Progenitor cell of endocrine pancreas (in vitro differentiated cells): ENCODE measurements around the gene HMGB3. TPM values are rescaled to one million over a fixed set of nuclear protein-coding genes. Genes with fewer than 3 reads are reported as not detected.

Source experiments
- DNase-seq: peaks from one replicate; pipeline ENCODE4 v3.0.0; 2021; ENCODE audit warnings: low spot score; ENCODE audit not compliant: unreplicated experiment
- H3K27ac Mint-ChIP-seq: 2 replicates; pipeline ENCODE4 v1.8.0; 2021; ENCODE audit warnings: mild to moderate bottlenecking, moderate library complexity, mixed read lengths
- H3K27me3 Mint-ChIP-seq: 2 replicates; pipeline ENCODE4 v1.8.0; 2021; ENCODE audit warnings: mixed read lengths
- H3K36me3 Mint-ChIP-seq: 2 replicates; pipeline ENCODE4 v1.8.0; 2022; ENCODE audit warnings: mixed read lengths; ENCODE audit not compliant: insufficient read depth
- H3K4me1 Mint-ChIP-seq: 2 replicates; pipeline ENCODE4 v1.8.0; 2021; ENCODE audit warnings: low read depth, mixed read lengths
- H3K4me3 Mint-ChIP-seq: 2 replicates; pipeline ENCODE4 v1.8.0; 2021; ENCODE audit warnings: low read depth, mild to moderate bottlenecking, moderate library complexity, mixed read lengths
- H3K9me3 Mint-ChIP-seq: 2 replicates; pipeline ENCODE4 v1.8.0; 2021; ENCODE audit warnings: low read depth, mixed read lengths
- total RNA-seq: library from RNA; stranded (reverse); gene quantifications from 2 replicates; pipeline ENCODE4 v1.2.1, GENCODE V29; 2021
- TF ChIP-seq, protein P1 (sequence below): fragments of 200-600 bp; sonication (generic); IDR thresholded peaks from one replicate; pipeline ENCODE4 v1.5.0; 2021; ENCODE audit warnings: antibody characterized with exemption, mild to moderate bottlenecking; ENCODE audit not compliant: unreplicated experiment

HMGB3 gene
- total RNA-seq, 1 donor from 2014 or later: 257 TPM

DNA sequence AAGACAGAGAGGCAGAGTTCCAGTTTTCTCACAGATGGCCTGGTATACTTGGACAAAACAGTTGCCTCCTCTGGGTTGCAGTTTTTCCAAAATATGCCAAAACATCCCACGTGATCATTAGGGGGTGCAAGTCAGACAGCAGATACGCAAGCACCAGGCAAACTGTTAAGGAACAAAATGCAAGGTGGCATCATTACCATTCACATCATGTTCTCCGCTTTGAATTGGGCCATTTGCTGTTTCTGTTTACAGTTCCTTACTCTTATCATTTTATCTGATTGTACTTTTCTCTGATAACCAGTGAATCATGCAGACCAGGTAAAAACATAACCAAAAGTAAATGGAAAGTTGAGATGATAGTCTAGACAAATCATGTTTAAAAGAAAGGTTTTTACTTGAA, 16.4 kb upstream of the HMGB3 start:
- no peaks in the 10 kb centered on the region for H3K9me3 Mint-ChIP-seq

DNA sequence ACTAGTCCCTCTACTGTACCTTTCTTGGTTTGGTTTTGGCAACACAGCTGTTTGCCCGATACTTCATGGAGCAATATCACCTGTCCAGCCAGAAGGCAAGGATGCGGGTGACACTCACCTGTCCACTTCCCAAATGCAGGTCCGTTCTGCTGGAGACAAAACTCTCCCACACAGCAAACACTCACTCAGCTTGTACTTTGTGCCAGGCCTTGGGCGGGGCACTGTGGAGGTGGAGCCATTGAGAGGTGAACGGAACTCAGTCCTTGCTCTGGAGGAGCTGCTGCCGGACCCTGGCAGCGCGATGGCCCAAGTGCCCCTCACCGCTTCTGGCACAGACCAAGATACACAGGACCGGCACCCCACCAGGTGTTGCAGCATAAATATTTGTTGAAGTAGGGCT, 15.3 kb upstream of the HMGB3 start:
- H3K4me3 Mint-ChIP-seq: no peak overlapping the region
- H3K4me1 Mint-ChIP-seq: peaks cover 10% of the 10 kb centered on the region
- no peak for DNase-seq
- TF ChIP-seq, protein P1, sequence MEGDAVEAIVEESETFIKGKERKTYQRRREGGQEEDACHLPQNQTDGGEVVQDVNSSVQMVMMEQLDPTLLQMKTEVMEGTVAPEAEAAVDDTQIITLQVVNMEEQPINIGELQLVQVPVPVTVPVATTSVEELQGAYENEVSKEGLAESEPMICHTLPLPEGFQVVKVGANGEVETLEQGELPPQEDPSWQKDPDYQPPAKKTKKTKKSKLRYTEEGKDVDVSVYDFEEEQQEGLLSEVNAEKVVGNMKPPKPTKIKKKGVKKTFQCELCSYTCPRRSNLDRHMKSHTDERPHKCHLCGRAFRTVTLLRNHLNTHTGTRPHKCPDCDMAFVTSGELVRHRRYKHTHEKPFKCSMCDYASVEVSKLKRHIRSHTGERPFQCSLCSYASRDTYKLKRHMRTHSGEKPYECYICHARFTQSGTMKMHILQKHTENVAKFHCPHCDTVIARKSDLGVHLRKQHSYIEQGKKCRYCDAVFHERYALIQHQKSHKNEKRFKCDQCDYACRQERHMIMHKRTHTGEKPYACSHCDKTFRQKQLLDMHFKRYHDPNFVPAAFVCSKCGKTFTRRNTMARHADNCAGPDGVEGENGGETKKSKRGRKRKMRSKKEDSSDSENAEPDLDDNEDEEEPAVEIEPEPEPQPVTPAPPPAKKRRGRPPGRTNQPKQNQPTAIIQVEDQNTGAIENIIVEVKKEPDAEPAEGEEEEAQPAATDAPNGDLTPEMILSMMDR: no peak
- H3K27ac Mint-ChIP-seq: no peak overlapping the region
- H3K36me3 Mint-ChIP-seq: no peaks in the 10 kb centered on the region
- peaks cover 20% of the 10 kb centered on the region for H3K27me3 Mint-ChIP-seq
- H3K9me3 Mint-ChIP-seq: no peaks in the 10 kb centered on the region

More for the DNA sequence above, 16.4 kb upstream of the HMGB3 start:
- no peak for DNase-seq
- Mint-ChIP-seq H3K4me1 (peaks cover 10% of the 10 kb centered on the region), H3K4me3 (no peak overlapping the region), H3K36me3 (no peaks in the 10 kb centered on the region), H3K27me3 (peaks cover 16% of the 10 kb centered on the region), H3K27ac (no peak overlapping the region)
- TF ChIP-seq, protein P1: no peak

DNA sequence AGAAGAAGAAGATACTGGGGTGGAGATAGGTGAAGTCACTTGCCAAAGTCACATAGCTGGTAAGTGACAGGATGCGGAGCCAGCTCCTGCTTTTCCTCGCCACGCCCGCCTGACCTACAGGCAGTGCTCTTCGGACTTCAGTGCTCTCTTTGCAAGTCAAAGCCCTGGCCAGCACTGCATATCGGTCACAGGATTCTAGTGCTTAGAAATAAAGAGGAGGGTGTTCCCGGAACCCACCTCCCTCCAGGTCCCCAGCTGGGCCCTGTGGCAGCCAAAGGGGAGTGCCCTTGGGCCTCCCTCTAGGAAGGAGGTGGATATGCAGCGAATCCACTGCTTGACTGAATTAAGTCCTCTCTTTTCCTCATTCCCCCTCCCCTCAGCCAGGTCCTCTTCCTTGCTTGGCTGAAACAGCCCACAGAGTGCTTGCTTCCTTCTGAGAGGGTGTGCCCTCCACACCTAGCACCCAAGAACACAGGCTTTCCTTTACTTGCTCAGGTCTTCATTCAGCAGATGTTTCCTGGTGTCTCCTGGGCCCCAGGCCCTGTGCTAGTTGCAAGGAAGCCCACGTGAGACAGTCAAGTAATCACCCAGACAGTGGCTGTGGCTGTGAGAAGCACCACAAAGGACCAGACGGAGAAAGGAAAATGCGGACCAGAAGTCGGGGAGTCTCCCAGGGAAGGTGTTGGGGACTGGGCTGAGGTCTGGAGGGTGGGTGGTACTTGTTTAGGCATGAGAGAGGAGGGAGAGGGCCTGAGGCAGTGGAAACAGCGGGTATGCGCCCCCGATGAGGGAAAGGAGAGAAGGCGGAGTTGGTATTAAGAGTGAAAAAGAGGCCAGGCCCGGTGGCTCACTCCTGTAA, 14.0 kb upstream of the HMGB3 start:
- TF ChIP-seq, protein P1: no peak
- no peak for DNase-seq
- Mint-ChIP-seq H3K27ac (no peak overlapping the region), H3K36me3 (no peaks in the 10 kb centered on the region), H3K9me3 (no peaks in the 10 kb centered on the region), H3K4me1 (peaks cover 13% of the 10 kb centered on the region), H3K27me3 (peaks cover 22% of the 10 kb centered on the region), H3K4me3 (no peak overlapping the region)

DNA sequence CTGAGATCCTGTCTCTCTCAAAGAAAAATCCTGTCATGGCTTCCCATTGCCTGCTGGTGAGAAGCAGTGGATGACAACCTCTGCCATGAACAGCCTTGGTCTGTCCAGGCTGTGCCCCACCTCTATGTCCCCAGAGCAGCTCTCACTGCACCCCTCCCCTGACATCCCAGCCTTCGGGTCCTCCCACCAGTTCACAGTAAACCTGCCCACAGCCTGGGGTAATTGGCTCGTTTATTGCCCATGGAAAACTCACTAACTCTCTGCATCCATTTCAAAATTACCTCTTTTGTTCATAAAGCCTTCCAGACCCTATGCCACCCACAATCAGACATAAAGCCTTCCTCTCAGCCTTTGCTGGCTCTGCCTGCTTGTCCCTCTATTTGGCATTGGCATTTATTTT, 10.7 kb upstream of the HMGB3 start:
- TF ChIP-seq, protein P1: no peak
- no peak overlapping the region for H3K27ac Mint-ChIP-seq
- H3K27me3 Mint-ChIP-seq: peaks cover 14% of the 10 kb centered on the region
- DNase-seq: no peak
- H3K36me3 Mint-ChIP-seq: no peaks in the 10 kb centered on the region
- H3K4me3 Mint-ChIP-seq: no peak overlapping the region
- peaks cover 3% of the 10 kb centered on the region for H3K4me1 Mint-ChIP-seq
- H3K9me3 Mint-ChIP-seq: no peaks in the 10 kb centered on the region

DNA sequence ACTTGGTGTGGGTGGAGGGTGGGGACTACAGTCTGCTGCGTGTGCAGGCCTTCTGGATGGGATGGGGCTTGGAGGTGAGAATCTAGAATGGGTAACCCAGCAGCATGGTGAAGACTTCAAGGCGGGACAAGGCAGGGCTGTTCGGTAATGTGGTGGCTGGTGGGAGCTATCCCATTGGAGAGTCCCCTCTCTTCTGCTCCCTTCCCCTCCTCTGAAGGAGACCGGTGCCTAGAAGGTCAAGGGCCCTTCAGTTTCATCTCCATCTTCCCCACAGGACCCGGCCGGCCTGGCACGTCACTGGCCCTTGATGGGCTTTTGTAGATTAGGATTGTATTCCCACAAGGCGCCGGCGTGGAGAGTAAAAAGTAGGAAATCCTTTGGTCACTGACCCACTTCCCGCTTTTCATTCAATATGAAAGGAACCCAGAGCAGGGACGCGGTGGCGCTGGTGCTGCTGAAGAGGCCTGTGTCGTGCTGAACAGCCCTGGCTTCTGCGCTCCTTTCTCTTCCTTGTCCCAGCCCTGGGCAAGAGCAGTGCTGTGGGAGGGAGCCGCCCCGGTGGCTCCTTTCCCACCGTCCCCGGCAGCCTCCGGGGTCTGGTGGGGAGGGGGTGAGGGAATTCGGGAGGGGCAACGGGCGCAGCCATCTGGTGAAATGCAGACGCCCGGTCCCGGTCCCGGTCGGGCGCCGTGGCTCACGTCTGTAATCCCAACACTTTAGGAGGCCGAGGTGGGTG, 7.3 kb upstream of the HMGB3 start:
- peaks cover 3% of the 10 kb centered on the region for H3K4me1 Mint-ChIP-seq
- no peak for DNase-seq
- H3K27me3 Mint-ChIP-seq: peaks cover 14% of the 10 kb centered on the region
- H3K36me3 Mint-ChIP-seq: no peaks in the 10 kb centered on the region
- no peaks in the 10 kb centered on the region for H3K9me3 Mint-ChIP-seq
- H3K4me3 Mint-ChIP-seq: no peak overlapping the region
- TF ChIP-seq, protein P1: no peak
- H3K27ac Mint-ChIP-seq: no peak overlapping the region
